Neural progenitor cell (in vitro differentiated cells): ENCODE results near the gene CHI3L2. TPM values are rescaled to one million over a fixed set of nuclear protein-coding genes. Genes with fewer than 3 reads are reported as not detected.
"Not testable (repeated sequence)": the region's sequence is repeated elsewhere in the genome, so short reads cannot be mapped to it uniquely, and the experiment has no call there.

Source experiments
- DNase-seq: peaks from one replicate; pipeline ENCODE4 v3.0.0-alpha.2; 2016; ENCODE audit warnings: low spot score
- H2AFZ ChIP-seq: fragments of 200-600 bp; sonication (generic); replicated peaks from 2 replicates; pipeline ENCODE4 v1.6.1; 2016; ENCODE audit warnings: antibody characterized with exemption
- H3F3A ChIP-seq: fragments of 200-600 bp; sonication (generic); 2 replicates; pipeline ENCODE4 v1.6.1; 2016; ENCODE audit warnings: antibody characterized with exemption, low read depth
- H3K27ac ChIP-seq: fragments of 200-600 bp; sonication (generic); 2 replicates; pipeline ENCODE4 v1.5.1; 2016; ENCODE audit warnings: mild to moderate bottlenecking
- H3K27me3 ChIP-seq: fragments of 200-600 bp; sonication (generic); 2 replicates; pipeline ENCODE4 v1.6.1; 2016; ENCODE audit warnings: mild to moderate bottlenecking, moderate library complexity
- H3K36me3 ChIP-seq: fragments of 200-600 bp; sonication (generic); 2 replicates; pipeline ENCODE4 v1.5.1; 2016
- H3K4me1 ChIP-seq: fragments of 200-600 bp; sonication (generic); 2 replicates; pipeline ENCODE4 v1.6.1; 2016; ENCODE audit warnings: mixed run types
- H3K4me2 ChIP-seq: fragments of 200-600 bp; sonication (generic); 2 replicates; pipeline ENCODE4 v1.6.1; 2016
- H3K4me3 ChIP-seq: fragments of 200-600 bp; sonication (generic); 2 replicates; pipeline ENCODE4 v1.5.1; 2016
- H3K79me2 ChIP-seq: fragments of 200-600 bp; sonication (generic); 2 replicates; pipeline ENCODE4 v1.6.1; 2016; ENCODE audit warnings: low read depth
- H3K9ac ChIP-seq: fragments of 200-600 bp; sonication (generic); 2 replicates; pipeline ENCODE4 v1.6.1; 2016
- H3K9me3 ChIP-seq: fragments of 200-600 bp; sonication (generic); 2 replicates; pipeline ENCODE4 v1.5.1; 2016; ENCODE audit warnings: low read depth
- H4K20me1 ChIP-seq: fragments of 200-600 bp; sonication (generic); 2 replicates; pipeline ENCODE4 v1.6.1; 2016; ENCODE audit warnings: low read depth
- H3K27ac Mint-ChIP-seq: 3 replicates; pipeline ENCODE4 v1.8.0; 2021; ENCODE audit warnings: mixed read lengths
- H3K27me3 Mint-ChIP-seq: 2 replicates; pipeline ENCODE4 v1.8.0; 2022; ENCODE audit warnings: low read depth, mild to moderate bottlenecking, inconsistent platforms, moderate library complexity, mixed read lengths; ENCODE audit not compliant: insufficient read depth
- H3K36me3 Mint-ChIP-seq: 3 replicates; pipeline ENCODE4 v1.8.0; 2021; ENCODE audit warnings: mixed read lengths
- H3K4me1 Mint-ChIP-seq: 3 replicates; pipeline ENCODE4 v1.8.0; 2021; ENCODE audit warnings: mixed read lengths
- H3K4me3 Mint-ChIP-seq: 3 replicates; pipeline ENCODE4 v1.8.0; 2021; ENCODE audit warnings: mild to moderate bottlenecking, moderate library complexity, mixed read lengths
- H3K9me3 Mint-ChIP-seq: 3 replicates; pipeline ENCODE4 v1.8.0; 2020; ENCODE audit warnings: mixed read lengths
- CTCF ChIP-seq: fragments of 200-600 bp; sonication (generic); IDR thresholded peaks from 2 replicates; pipeline ENCODE4 v1.5.1; 2017; ENCODE audit warnings: antibody characterized with exemption, mild to moderate bottlenecking
- EZH2 ChIP-seq: fragments of 200-600 bp; sonication (generic); IDR thresholded peaks from 2 replicates; pipeline ENCODE4 v1.6.1; 2017; ENCODE audit warnings: antibody characterized with exemption, mild to moderate bottlenecking, moderate library complexity
- EZH2phosphoT487 ChIP-seq: fragments of 200-600 bp; sonication (generic); IDR thresholded peaks from 2 replicates; pipeline ENCODE4 v1.6.1; 2017; ENCODE audit warnings: antibody characterized with exemption
- total RNA-seq: library from RNA; depleted of rRNA; stranded (reverse); fragments of >200 nt; gene quantifications from 2 replicates; pipeline ENCODE4 v1.2.3, GENCODE V29; 2015; ENCODE audit warnings: low replicate concordance

The CHI3L2 gene
- total RNA-seq, 1 donor from 2014 or later, result not detected

- Histone ChIP-seq H3K4me2 (peak overlapping the region; percentile 27), H3K4me3 (no peak overlapping the region), H3K27me3 (no peaks in the 10 kb centered on the region), H4K20me1 (no peaks in the 10 kb centered on the region), H2AFZ (peak overlapping the region; percentile 90), H3K36me3 (no peaks in the 10 kb centered on the region), H3K27ac (no peak overlapping the region), H3K79me2 (no peaks in the 10 kb centered on the region), H3K9me3 (no peaks in the 10 kb centered on the region), H3F3A (peaks cover 15% of the 10 kb centered on the region), H3K9ac (no peak overlapping the region), H3K4me1 (peaks cover 28% of the 10 kb centered on the region)
- H3K4me3 Mint-ChIP-seq, result no peak overlapping the region
- H3K36me3 Mint-ChIP-seq, result no peaks in the 10 kb centered on the region
- H3K27me3 Mint-ChIP-seq, result peaks cover 7% of the 10 kb centered on the region
- DNase-seq, result no peak
- H3K27ac Mint-ChIP-seq, result no peak overlapping the region
- H3K4me1 Mint-ChIP-seq, result peaks cover 12% of the 10 kb centered on the region
- H3K9me3 Mint-ChIP-seq, result peaks cover 5% of the 10 kb centered on the region
- TF ChIP-seq EZH2, result no peak
- no peak for TF ChIP-seq CTCF
- TF ChIP-seq EZH2phosphoT487, result no peak
Measured at GRCh38 chr1:111214884-111215283, 12.6 kb upstream of the CHI3L2 start.

GRCh38 chr1:111215285-111215684 lies 12.2 kb upstream of the CHI3L2 start:
- not testable (repeated sequence) for H3K4me2 ChIP-seq, H3K36me3 ChIP-seq, H3K79me2 ChIP-seq, H3K9me3 Mint-ChIP-seq, H3K27me3 Mint-ChIP-seq, H3K27ac Mint-ChIP-seq, H3K9me3 ChIP-seq, H4K20me1 ChIP-seq, H3K27me3 ChIP-seq, H3K36me3 Mint-ChIP-seq, H3K4me3 ChIP-seq, H3K4me3 Mint-ChIP-seq, H3K27ac ChIP-seq, H3K9ac ChIP-seq, DNase-seq
- H2AFZ ChIP-seq, result peak overlapping the region; percentile 90
- peaks cover 33% of the 10 kb centered on the region for H3K4me1 ChIP-seq
- peaks cover 19% of the 10 kb centered on the region for H3F3A ChIP-seq
- peaks cover 16% of the 10 kb centered on the region for H3K4me1 Mint-ChIP-seq

- Histone ChIP-seq H4K20me1 (no peaks in the 10 kb centered on the region), H3K27me3 (no peaks in the 10 kb centered on the region), H3K27ac (no peak overlapping the region), H3K79me2 (no peaks in the 10 kb centered on the region), H3F3A (peaks cover 24% of the 10 kb centered on the region), H2AFZ (no peak overlapping the region), H3K4me2 (no peak overlapping the region), H3K36me3 (no peaks in the 10 kb centered on the region), H3K4me1 (peaks cover 40% of the 10 kb centered on the region), H3K9ac (no peak overlapping the region), H3K4me3 (no peak overlapping the region), H3K9me3 (no peaks in the 10 kb centered on the region)
- H3K4me3 Mint-ChIP-seq, result no peak overlapping the region
- H3K4me1 Mint-ChIP-seq, result peaks cover 27% of the 10 kb centered on the region
- no peak overlapping the region for H3K27ac Mint-ChIP-seq
- no peak for TF ChIP-seq EZH2
- no peak for TF ChIP-seq EZH2phosphoT487
- no peak for TF ChIP-seq CTCF
- H3K36me3 Mint-ChIP-seq, result no peaks in the 10 kb centered on the region
- peaks cover 5% of the 10 kb centered on the region for H3K9me3 Mint-ChIP-seq
- peaks cover 12% of the 10 kb centered on the region for H3K27me3 Mint-ChIP-seq
- DNase-seq, result no peak
Measured at GRCh38 chr1:111216751-111217150, 10.8 kb upstream of the CHI3L2 start.

GRCh38 chr1:111217183-111217910 lies 10.2 kb upstream of the CHI3L2 start:
- Histone ChIP-seq H3K27me3 (no peaks in the 10 kb centered on the region), H3F3A (peaks cover 24% of the 10 kb centered on the region), H3K4me1 (peaks cover 42% of the 10 kb centered on the region), H3K36me3 (no peaks in the 10 kb centered on the region), H2AFZ (no peak overlapping the region), H3K4me2 (no peak overlapping the region), H3K27ac (no peak overlapping the region), H3K79me2 (no peaks in the 10 kb centered on the region), H3K4me3 (no peak overlapping the region), H4K20me1 (no peaks in the 10 kb centered on the region), H3K9me3 (no peaks in the 10 kb centered on the region), H3K9ac (no peak overlapping the region)
- Mint-ChIP-seq H3K27ac (no peak overlapping the region), H3K36me3 (no peaks in the 10 kb centered on the region), H3K4me1 (peaks cover 31% of the 10 kb centered on the region), H3K27me3 (peaks cover 12% of the 10 kb centered on the region), H3K4me3 (no peak overlapping the region), H3K9me3 (peaks cover 5% of the 10 kb centered on the region)
- TF ChIP-seq EZH2phosphoT487 (no peak), EZH2 (no peak), CTCF (no peak)
- DNase-seq, result no peak
